CD4-positive, alpha-beta T cell (primary cell): ENCODE data around the gene FCF1. TPM values are rescaled to one million over a fixed set of nuclear protein-coding genes. Genes with fewer than 3 reads are reported as not detected.

ENCODE experiments used
- ATAC-seq: fragments of 200-7000 bp; cut with Tn5 transposase; one replicate; pipeline ENCODE4 v1.10.0; 2022; ENCODE audit warnings: mild to moderate bottlenecking; ENCODE audit not compliant: poor library complexity
- CTCF ChIA-PET: fragments of 350-600 bp; sonication (Branson Sonifier 250); formaldehyde crosslinking; loops from one replicate; lab custom pipeline; 2021; ENCODE audit warnings: antibody characterized with exemption, inconsistent platforms; lab: Charles Lee
- POLR2A ChIA-PET: fragments of 350-600 bp; sonication (Branson Sonifier 250); formaldehyde crosslinking; loops from one replicate; lab custom pipeline; 2021; ENCODE audit warnings: antibody characterized with exemption, inconsistent platforms; lab: Charles Lee
- DNase-seq, 14 experiments: peaks; one replicate each; pipeline ENCODE4 v3.0.0-alpha.2; 2013 to 2020; ENCODE audit warnings: mixed read lengths in 2 of 14
- H3K27ac ChIP-seq, 2 donors: one replicate each; pipeline versions ENCODE4 v1.5.1 to v1.7.0; 2013; ENCODE audit warnings: low read length in 2 of 2, low read depth in 1 of 2, mild to moderate bottlenecking in 1 of 2
- H3K27me3 ChIP-seq, 2 experiments: 1 replicate in 1 of 2; 2 replicates in 1 of 2; pipeline versions ENCODE4 v1.6.1 to v1.7.0; 2013; ENCODE audit warnings: low read length in 2 of 2, control low read depth in 1 of 2, mild to moderate bottlenecking in 1 of 2, moderate library complexity in 1 of 2; ENCODE audit not compliant: insufficient read depth in 2 of 2, control insufficient read depth in 1 of 2
- H3K36me3 ChIP-seq: one replicate; pipeline ENCODE4 v1.6.1; 2013; ENCODE audit warnings: low read length, control low read depth; ENCODE audit not compliant: insufficient read depth
- H3K4me1 ChIP-seq: one replicate; pipeline ENCODE4 v1.6.1; 2013; ENCODE audit warnings: low read length, control low read depth; ENCODE audit not compliant: insufficient read depth
- H3K4me3 ChIP-seq: one replicate; pipeline ENCODE4 v1.5.1; 2013; ENCODE audit warnings: mild to moderate bottlenecking, low read length, moderate library complexity
- H3K9me3 ChIP-seq, 2 experiments: 1 replicate in 1 of 2; 2 replicates in 1 of 2; pipeline versions ENCODE4 v1.6.1 to v1.7.0; 2013; ENCODE audit warnings: low read length in 2 of 2, mild to moderate bottlenecking in 2 of 2, control low read depth in 1 of 2, moderate library complexity in 1 of 2; ENCODE audit not compliant: control insufficient read depth in 1 of 2, insufficient read depth in 1 of 2
- H3K27ac Mint-ChIP-seq: one replicate; pipeline ENCODE4 v1.8.0; 2020; ENCODE audit warnings: mixed read lengths
- H3K27me3 Mint-ChIP-seq: one replicate; pipeline ENCODE4 v1.8.0; 2021; ENCODE audit warnings: mixed read lengths
- H3K36me3 Mint-ChIP-seq: one replicate; pipeline ENCODE4 v1.8.0; 2021; ENCODE audit warnings: low read depth, mixed read lengths
- H3K4me1 Mint-ChIP-seq: one replicate; pipeline ENCODE4 v1.8.0; 2021; ENCODE audit warnings: low read depth, mixed read lengths
- H3K4me3 Mint-ChIP-seq: one replicate; pipeline ENCODE4 v1.8.0; 2020; ENCODE audit warnings: mild to moderate bottlenecking, mixed read lengths
- H3K9me3 Mint-ChIP-seq: one replicate; pipeline ENCODE4 v1.8.0; 2020; ENCODE audit warnings: mixed read lengths
- intact Hi-C, 2 experiments: fragments of 100-400 bp; cut with DNase I in 1 of 2; cut with micrococcal nuclease in 1 of 2; formaldehyde crosslinking; loops; one replicate each; pipeline versions ENCODE4 v1.15.1 to v1.9.0; 2023 to 2025; cut with DNase I, micrococcal nuclease
- total RNA-seq, 174 experiments: library from RNA in 2 of 174; stranded (reverse) in 2 of 174; gene quantifications; one replicate each; pipeline ENCODE4 v1.2.3 and lab custom pipeline; 2021 to 2026
- TF ChIP-seq, protein P1 (sequence below): fragments of 200-600 bp; IDR thresholded peaks from one replicate; pipeline ENCODE4 v1.8.0; 2022; ENCODE audit warnings: antibody characterized with exemption, mild to moderate bottlenecking

FCF1 gene
- total RNA-seq, 2 experiments from 2014 or later = 31.9 to 32.9 TPM

DNA sequence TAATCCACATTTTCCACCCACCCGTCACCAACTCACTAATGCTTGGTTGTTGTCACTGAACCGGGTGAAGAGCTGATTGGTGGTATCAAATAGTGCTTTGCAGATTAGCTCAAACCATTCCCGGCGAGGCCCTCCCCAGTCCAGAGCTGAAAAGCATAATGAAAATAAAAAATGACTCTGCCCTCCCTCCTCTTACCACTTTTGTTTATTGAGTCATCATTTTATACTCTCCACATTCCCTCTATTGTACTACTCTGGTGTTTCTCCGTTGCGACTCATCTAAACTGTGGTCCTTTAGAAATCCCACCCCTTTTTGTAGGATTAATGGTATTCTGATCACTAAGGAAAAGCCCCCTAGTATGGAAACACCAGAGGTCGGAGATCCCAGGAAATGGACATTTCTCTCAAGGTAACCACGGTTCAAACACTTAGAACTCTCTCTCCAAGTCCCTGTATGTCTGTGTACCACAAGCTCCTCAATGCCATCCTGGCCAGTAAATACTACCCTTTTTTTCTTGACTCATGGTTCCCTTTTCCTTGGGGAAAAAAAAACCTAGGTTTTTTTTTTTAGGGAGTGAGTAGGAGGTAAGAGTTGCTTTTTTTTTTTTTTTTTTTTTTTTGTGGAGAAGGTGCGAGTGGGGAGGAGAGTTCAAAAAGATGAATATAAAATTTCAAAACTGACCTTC, 42.1 kb upstream of the FCF1 start:
- TF ChIP-seq, protein P1, sequence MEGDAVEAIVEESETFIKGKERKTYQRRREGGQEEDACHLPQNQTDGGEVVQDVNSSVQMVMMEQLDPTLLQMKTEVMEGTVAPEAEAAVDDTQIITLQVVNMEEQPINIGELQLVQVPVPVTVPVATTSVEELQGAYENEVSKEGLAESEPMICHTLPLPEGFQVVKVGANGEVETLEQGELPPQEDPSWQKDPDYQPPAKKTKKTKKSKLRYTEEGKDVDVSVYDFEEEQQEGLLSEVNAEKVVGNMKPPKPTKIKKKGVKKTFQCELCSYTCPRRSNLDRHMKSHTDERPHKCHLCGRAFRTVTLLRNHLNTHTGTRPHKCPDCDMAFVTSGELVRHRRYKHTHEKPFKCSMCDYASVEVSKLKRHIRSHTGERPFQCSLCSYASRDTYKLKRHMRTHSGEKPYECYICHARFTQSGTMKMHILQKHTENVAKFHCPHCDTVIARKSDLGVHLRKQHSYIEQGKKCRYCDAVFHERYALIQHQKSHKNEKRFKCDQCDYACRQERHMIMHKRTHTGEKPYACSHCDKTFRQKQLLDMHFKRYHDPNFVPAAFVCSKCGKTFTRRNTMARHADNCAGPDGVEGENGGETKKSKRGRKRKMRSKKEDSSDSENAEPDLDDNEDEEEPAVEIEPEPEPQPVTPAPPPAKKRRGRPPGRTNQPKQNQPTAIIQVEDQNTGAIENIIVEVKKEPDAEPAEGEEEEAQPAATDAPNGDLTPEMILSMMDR = no peak
- peaks cover 89% of the 10 kb centered on the region for H3K36me3 ChIP-seq
- ATAC-seq = no peak
- CTCF ChIA-PET = interaction anchor here (0.6 kb wide), 1 partner anchor 742 kb away, joined by 3 read pairs; no protein-coding TSS in a partner anchor
- no peaks in the 10 kb centered on the region for H3K9me3 ChIP-seq
- H3K9me3 Mint-ChIP-seq = no peaks in the 10 kb centered on the region
- no peaks in the 10 kb centered on the region for H3K4me1 ChIP-seq
- intact Hi-C loops = loop anchor here in 1 of 2 experiments (10.0 kb wide), 1 partner anchor 306 kb away; no protein-coding TSS in a partner anchor
- peaks cover 92% of the 10 kb centered on the region for H3K36me3 Mint-ChIP-seq
- no peak overlapping the region for H3K4me3 Mint-ChIP-seq
- H3K4me1 Mint-ChIP-seq = no peaks in the 10 kb centered on the region
- DNase-seq = no peak
- no peaks in the 10 kb centered on the region for H3K27me3 Mint-ChIP-seq
- H3K27me3 ChIP-seq = no peaks in the 10 kb centered on the region
- H3K4me3 ChIP-seq = no peak overlapping the region
- no peak overlapping the region for H3K27ac Mint-ChIP-seq
- POLR2A ChIA-PET = no interaction called here
- H3K27ac ChIP-seq = no peak overlapping the region

DNA sequence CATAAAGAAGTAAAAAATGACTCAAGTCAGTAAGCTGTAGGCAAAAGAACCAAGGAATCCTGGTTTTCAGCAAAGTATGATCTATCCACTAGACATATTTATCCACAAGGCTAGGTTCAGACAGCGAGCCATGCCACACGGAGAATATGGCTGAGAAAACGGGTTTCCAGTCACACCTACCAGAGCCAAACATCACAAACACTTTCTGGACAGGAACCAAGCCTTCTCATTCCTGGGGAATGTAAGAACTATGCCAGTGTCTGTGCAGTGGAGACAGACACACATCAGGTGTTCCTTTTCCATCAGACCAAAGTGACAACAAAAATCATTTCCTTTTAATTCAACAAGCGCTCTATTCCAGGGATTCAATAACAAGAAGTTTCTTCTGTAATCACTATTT, 41.2 kb upstream of the FCF1 start:
- H3K27ac Mint-ChIP-seq = no peak overlapping the region
- H3K36me3 Mint-ChIP-seq = peaks cover 94% of the 10 kb centered on the region
- ChIA-PET CTCF (no interaction called here), POLR2A (no interaction called here)
- no peak overlapping the region for H3K4me3 Mint-ChIP-seq
- Histone ChIP-seq H3K27ac (no peak overlapping the region), H3K4me3 (no peak overlapping the region), H3K36me3 (peaks cover 89% of the 10 kb centered on the region), H3K9me3 (no peaks in the 10 kb centered on the region), H3K4me1 (no peaks in the 10 kb centered on the region), H3K27me3 (no peaks in the 10 kb centered on the region)
- no peak for DNase-seq
- H3K27me3 Mint-ChIP-seq = no peaks in the 10 kb centered on the region
- TF ChIP-seq, protein P1 = no peak
- H3K4me1 Mint-ChIP-seq = no peaks in the 10 kb centered on the region
- H3K9me3 Mint-ChIP-seq = no peaks in the 10 kb centered on the region
- ATAC-seq = no peak
- intact Hi-C loops = loop anchor here in 1 of 2 experiments (10.0 kb wide), 1 partner anchor 307 kb away; no protein-coding TSS in a partner anchor

DNA sequence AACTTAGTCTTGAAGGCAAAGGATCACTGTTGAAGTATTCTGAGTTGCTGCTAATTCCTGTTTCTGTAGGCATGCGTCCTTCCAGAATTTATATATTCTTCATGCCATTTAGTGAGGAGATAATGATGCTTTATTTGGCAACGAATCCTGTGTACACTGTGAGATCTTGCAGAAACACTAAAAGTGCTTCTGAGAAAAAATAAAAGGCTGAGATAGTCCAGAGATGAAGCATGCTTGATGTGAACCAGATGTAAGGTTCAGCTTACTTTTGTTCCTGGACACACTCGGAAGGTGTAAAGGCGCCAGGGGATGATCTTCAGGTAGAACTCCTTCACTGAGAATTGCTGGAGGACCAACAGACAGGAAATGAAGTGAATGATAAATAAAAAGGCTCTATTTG, 39.2 kb upstream of the FCF1 start:
- no peaks in the 10 kb centered on the region for H3K27me3 ChIP-seq
- Mint-ChIP-seq H3K4me3 (no peak overlapping the region), H3K36me3 (peaks cover 82% of the 10 kb centered on the region), H3K27ac (no peak overlapping the region), H3K27me3 (no peaks in the 10 kb centered on the region), H3K4me1 (no peaks in the 10 kb centered on the region), H3K9me3 (no peaks in the 10 kb centered on the region)
- H3K4me3 ChIP-seq = no peak overlapping the region
- intact Hi-C loops = loop anchor here in 1 of 2 experiments (10.0 kb wide), 1 partner anchor 309 kb away; no protein-coding TSS in a partner anchor
- peaks cover 76% of the 10 kb centered on the region for H3K36me3 ChIP-seq
- H3K4me1 ChIP-seq = no peaks in the 10 kb centered on the region
- TF ChIP-seq, protein P1 = no peak
- ATAC-seq = no peak
- ChIA-PET POLR2A (no interaction called here), CTCF (no interaction called here)
- H3K27ac ChIP-seq = no peak overlapping the region
- no peak for DNase-seq
- no peaks in the 10 kb centered on the region for H3K9me3 ChIP-seq
